HG03196 (cell line): ENCODE data around the gene CNTN4.

Source experiments
- ATAC-seq: cut with Tn5 transposase; IDR thresholded peaks from one replicate; pipeline ENCODE4 v1.9.1; 2021; ENCODE audit not compliant: unreplicated experiment

CNTN4 gene

DNA sequence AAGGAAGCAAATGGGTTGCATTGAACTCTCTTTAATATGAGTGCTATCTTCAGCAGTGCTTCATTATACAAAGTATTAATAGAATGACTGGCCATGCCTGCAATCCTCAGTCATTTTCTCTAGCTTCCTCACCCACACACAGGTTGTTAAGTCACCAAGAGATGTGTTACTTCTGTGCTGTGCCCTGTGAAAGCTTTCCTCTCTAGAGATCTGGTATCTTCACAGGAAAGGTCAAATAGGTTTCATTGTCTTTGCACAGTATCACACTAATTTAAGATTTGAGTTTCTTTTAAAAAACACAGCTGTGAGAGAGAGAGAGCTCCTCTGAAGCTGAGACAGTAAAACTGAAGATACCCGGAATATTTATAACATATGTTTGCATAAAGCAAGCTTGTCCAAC, 278.6 kb downstream of the CNTN4 start:
- ATAC-seq: no peak

DNA sequence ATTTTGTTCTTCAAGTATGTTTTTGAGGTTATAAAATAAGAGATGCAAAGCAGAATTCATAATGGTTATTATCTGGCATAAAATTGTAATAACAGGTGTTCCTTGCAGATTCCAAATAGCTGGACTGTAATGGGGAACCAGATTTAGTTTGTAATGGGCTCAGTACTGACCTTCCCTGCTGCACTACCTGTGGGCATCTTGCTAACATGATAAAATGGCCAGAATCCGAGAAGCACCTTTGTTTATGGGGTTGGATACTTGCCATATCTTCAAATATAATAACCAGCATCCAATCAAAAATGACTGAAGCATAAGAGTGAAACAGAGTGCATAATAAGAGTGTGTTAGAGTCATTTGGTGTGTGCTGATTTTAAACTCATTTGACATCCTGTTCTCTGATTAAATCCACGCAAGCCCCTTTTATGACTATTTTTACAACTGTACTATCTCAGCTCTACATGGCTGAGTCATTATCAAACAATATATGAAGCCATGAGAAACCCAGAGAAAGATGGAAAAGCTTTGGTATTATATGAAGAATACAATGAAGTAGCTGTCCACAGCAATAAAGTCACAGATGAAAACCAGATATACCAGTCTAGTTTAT, 292.4 kb downstream of the CNTN4 start:
- ATAC-seq: no peak

DNA sequence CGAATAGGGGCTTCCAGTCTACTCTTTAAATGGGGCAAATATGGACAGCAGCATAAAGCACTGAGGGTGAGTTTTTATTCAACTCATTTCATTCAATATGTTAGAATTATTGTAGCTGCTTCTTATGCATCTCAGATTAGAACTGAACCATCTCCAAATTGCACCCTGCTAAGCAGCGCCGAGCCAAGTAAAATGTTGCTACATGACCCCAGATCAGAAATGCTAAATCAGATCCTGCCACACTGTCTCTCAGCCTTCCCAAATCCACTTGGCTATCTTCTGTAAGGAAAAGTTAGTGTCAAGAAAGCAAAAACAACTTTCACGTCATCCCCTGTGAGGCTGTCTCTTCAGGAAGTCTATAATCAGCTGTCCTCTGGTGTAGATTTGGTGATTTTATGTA, 293.2 kb downstream of the CNTN4 start:
- no peak for ATAC-seq

DNA sequence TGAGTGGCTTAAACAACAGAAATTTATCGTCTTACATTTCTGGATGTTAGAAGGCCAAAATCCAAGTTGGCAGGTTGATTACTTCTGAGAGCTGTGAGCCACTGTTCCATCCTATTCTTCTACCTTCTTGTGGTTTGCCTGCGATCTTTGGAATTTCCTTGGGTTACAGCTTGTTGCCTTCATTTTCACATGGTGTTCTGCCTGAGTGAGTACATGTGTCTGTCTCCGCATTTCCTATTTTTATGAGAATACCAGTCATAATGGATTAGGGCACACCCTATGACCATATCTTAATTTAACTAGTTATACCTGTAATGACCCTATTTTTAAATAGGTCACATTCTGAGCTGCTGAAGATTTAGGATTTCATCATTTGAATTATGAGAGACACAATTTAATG, 294.3 kb downstream of the CNTN4 start:
- no peak for ATAC-seq

DNA sequence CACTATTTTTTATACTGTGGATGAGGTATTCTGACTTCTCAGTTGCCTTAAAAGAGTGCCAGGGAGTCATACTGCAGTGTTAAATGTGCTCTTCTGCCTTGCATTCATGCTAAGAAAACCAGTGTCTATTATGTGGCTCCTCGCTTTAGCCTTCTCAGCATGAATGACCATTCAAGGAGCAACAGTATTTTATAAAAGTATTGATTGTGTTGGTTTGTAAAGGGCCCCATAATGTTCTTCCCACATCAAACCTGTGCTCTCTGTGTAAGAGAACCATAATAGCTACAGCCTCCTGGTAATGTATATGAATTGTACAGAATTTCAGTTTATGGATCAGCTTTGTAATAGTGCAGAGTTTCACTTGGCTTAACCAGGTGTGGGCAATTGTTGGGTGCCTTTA, 316.4 kb downstream of the CNTN4 start:
- no peak for ATAC-seq

DNA sequence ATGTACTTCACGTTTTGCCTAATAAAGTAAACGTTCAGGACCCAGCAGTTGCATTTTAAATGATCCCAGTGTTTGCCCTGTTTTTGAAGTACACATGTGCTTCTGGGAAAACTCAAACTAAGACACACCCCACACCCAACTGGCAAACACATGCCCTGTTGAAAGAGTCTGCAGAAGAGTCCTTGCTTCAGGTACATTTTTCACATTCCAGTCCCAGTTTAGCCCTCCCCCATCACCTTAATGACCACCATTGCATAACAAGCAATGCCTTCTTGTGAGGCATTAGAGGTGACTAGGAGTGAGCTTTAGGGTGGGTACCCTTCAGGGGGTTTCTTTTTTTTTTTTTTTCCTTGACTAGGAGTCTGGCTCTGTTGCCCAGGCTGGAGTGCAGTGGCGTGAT, 322.3 kb downstream of the CNTN4 start:
- no peak for ATAC-seq

DNA sequence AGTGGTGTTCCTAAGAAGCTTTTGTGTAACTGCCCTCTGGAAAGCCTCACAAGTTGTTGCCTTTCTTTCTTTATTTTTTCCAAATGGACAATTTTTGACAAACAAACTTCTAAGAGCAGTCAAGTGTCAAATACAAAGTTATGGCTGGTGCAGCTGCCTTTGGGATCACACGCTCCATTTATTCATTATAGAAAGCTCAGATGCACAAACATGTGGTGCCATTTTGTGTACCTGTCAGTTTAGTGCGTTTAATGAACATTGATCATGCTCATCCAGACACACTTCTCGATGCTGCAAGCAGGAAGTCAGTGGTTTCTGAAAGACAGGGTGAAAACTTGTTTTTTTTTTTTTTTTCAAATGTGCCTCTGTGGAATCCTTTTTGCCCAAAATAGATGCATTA, 324.5 kb downstream of the CNTN4 start:
- no peak for ATAC-seq

DNA sequence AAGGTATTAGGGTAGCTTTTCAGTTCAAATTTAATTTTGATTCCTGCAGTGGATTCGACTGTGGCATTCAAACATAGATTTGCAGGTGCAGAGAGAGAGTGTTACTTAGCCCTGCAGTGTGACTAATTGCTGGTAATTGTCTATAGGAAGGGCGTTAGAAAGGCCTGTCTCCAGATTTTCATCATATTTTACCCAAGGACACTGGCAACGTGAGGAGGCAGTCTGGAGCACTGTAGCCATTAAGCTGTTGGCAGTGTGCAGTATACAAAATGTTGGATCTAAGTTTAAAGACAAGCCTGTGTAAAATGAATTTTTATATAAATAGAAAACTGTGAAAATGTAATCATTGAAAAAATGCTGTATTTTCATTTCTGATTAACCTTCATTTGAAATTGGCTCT, 342.9 kb downstream of the CNTN4 start:
- ATAC-seq: no peak

DNA sequence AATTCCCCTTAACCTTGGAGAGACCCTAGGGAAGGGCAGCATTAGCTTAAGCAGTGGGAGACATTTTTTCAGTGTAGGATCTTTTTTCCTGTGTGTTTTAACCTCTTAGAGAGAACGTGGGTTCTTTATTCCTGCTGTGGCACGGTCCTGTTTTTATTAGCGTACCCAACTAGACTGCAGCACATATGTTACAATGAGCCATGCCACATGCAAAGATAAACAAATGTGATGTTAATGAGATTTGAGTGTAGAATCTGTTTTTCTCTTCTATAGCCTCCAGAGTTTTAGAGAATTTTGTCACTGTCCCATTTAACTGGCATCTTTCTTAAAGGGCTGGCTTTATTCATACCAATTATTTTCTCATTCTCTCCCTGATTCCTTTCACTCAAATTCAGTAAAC, 347.5 kb downstream of the CNTN4 start:
- ATAC-seq: no peak

DNA sequence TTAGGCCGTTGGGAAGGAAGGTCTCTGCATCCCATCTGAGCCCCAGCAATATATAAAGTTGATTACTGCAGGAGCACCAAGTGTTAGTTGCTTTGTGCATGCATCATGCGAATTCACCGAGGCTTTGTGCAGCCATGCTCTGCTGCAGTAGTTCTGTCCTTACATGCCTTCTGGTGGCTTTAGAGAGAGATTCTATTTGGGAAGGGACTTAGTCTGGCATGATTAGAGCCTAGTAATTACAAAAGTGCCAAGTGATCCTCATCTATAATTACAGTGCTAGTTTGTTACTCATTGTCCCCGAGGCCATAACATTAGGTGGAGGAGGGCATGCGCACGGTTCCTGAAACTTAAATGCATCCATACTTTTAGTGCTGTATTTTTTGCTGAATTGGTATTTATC, 353.6 kb downstream of the CNTN4 start:
- no peak for ATAC-seq

DNA sequence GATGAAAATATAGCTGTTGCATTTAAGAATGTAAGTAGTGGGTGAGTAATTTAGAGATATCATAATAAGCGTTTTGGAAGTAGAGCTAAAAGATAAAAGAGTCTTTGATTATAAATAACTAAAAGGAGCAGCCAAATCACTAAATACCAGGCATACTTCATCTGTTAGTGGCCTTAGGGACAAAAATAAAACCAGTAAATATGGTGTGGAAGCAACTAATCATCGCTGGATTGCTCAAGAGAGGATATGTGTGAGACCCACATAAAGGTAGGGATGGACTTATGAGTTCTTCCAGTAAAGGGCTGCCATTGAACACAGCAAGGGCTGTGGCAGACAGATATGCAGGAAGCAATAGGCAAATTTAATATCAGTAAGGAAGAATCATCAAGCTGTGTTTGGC, 356.2 kb downstream of the CNTN4 start:
- no peak for ATAC-seq

DNA sequence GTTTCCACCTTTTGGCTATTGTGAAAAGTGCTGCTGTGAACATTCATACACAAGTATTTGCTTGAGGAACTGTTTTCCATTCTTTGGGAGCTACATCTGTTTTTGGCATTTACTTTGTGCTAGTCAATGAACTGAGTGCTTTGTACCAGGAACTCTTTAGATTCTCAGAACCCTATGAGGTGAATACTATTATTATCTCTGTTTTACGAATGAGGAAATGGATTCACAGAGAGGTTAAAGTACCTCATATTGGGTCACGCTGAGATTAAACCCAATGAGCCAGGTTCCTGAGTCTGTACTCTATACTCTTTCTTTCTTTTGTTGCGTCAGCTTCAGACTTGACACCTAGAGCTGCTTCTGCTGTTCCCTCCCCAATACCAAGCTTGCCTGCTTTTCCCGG, 358.1 kb downstream of the CNTN4 start:
- ATAC-seq: no peak

DNA sequence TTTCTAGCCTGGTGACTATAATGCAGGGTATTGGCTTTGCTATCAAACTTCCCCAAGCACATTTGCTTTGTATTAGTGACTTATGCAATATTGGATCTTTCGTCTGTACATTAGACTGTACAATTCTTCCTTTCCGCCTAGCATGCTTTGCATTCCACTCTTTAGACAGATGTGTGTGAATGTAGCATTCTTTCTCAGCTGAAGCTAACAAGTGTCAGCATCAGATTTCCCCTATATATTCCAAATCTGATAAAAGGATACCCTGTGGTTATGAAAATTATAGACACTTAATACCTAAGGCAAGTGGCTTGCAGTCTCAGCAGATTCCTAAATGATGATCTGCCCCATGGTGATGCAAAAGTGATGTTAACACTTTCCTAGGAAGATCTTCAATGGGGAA, 360.1 kb downstream of the CNTN4 start:
- no peak for ATAC-seq

DNA sequence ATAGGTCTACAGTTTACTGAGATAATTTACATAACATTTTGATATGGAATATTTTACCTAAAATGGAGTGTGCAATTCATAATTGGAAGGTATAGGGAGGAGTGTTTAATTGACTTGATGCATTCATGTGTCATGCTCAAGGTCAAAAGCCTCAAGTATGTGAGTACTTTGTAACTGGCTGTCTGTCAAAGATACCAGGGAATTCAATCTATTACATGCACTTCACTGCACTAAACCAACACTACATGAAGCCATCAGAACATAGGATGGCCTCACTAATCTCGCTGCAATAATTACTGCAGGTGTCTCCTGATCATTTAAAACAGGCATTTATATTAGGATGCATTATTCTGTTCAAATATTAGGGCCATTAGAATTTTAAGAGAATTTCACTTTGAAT, 367.2 kb downstream of the CNTN4 start:
- ATAC-seq: no peak

DNA sequence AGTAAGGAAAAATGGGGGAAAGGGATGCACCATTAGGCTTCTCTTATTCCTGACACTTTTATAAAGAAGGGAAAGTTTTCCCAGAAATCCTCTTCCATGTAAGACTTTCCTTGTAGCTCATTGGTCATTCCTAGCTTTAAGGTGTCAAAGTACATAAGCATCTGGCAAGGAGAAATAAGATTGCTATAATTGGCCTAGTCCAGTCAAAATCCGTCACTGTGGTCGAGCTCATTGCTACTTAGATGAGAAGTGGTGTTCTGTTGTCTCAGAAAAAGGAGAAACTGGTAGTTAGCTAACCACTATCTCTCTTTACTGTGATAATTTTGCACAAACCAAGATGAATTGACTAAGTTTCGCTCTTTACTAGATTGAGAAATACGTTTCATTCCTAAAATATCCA, 370.1 kb downstream of the CNTN4 start:
- no peak for ATAC-seq

DNA sequence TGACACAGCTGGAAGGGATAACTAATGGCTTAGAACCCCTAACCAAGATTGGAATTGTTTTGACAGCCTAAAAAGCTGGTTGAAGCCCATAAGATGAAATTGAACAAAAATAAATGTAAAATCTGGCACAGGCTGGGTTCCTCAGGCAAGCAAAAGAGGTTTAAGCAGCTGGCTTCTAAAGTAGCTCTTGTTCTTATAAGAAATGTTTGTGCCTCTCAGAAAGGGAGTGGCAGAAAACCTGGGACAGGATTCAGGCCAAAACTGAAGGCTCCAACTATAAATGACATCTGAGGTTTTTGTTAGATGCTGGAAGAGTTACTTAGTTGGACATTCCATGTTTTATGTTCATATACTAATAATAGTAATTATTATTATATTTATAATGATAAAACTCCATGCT, 378.3 kb downstream of the CNTN4 start:
- ATAC-seq: no peak

DNA sequence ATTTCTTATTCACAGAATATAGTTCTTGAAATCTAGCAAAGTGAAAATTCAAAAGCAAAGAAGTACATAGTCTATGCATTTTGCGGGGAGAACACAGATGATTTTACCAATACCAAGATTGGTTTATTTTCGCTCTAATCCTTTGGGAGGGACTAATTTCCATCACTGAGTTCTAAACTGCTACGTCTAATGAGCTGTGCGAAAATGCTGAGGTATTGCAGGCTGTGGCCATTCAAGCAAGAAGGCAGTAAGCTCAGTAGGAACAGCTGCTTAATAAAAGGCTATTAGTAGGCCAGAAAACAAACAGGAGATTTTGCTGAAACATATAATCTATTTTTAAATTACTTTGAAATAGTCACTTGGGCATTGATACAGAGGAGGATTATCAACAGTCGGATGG, 379.0 kb downstream of the CNTN4 start:
- no peak for ATAC-seq

DNA sequence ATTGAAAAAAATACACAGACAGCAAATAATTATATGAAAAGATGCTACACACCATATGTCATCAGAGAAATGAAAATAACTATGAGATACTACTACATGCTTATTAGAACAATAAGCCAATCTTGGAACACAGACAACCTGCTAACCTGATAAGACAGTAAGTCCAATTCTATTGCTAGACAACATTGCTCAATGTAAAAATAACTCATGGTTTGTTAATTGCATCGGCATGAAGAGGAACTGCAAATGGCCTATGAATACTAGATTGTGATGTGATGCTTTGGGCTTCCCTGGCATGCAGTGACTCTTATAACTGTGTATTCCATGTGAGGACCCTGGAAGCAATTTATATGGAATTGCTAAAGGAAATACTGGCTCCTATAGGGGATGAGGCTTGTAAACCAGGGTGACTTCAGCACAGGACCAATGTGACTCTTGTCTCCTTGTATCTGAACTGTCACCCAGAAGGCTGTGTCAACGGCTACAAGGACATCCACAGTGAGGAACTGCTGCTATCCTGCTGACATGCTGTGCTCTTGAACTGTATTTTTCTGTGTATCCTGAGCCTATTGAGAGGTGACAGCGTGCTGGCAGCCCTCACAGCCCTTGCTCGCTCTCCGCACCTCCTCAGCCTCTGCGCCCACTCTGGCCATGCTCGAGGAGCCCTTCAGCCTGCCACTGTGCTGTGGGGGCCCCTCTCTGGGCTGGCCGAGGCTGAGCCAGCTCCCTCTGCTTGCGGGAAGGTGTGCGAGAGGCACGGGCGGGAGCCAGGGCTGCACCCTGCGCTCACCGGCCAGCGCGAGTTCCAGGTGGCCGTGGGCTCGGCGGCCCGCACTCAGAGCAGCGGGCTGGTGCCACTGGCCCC, 385.7 kb downstream of the CNTN4 start:
- ATAC-seq: no peak

DNA sequence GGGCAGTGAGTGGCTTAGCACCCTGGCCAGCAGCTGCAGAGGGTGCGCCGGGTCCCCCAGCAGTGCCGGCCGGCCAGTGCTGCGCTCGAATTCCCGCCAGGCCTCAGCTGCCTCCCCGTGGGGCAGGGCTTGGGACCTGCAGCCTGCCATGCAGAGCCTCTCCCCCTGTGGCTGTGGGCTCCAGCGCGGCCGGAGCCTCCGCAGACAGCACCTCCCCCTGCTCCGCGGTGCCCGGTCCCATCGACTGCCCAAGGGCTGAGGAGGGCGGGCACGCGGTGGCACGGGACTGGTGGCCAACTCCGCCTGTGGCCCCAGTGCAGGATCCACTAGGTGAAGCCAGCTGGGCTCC, 386.3 kb downstream of the CNTN4 start:
- no peak for ATAC-seq

DNA sequence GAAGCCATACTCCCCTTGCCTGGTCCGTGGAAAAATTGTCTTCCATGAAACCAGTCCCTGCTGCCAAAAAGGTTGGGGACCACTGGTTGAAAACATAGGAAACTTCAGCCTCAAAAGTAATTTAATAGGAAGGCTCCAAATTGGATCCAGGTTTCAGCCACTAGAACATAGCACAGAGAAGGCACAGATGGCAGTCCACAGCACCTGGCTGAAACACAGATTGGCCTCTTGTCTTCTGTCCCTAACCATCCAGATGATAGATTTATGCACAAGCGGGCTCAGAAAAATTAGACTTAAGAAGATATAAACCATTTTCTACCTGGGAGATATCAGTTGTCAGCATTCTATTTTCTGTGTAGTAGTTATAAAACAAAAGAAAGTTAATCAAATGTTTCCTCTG, 397.1 kb downstream of the CNTN4 start:
- ATAC-seq: no peak

DNA sequence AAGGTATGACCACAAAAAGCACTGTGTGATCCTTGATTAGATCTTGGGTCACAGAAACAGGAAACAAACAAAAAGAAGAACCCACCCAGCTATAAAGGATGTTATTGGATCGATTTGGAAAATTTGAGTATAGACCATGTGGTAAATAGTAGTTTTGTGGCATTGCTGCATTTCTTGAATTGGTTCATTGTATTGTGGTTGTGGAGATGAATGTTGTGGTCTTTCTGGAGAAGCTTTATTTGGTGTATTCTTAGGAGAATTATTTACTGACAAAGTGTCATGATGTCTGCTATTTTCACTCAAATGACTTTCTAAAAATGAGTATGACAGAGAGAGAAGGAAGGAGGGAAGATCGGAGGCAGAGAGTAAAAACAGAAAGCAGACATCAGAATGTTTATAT, 406.2 kb downstream of the CNTN4 start:
- ATAC-seq: no peak

DNA sequence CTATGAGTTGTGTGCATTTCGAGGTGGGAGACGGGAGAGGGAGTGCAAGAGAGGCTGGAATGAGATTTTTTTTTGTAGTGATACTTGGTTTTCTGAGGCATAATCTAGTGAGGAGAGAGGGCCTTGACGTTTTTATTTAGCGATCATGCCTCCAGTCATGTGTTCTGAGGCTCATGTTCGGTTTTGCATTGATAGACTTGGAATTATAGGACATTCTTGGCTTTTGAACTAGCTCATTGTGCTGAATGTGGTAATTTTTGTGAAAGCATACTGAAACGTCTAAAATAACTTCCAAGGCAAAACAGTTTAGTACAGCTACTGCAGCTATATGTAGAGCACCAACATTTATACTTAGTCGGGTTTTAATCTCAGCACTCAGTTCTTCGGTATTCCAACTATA, 408.1 kb downstream of the CNTN4 start:
- ATAC-seq: no peak

DNA sequence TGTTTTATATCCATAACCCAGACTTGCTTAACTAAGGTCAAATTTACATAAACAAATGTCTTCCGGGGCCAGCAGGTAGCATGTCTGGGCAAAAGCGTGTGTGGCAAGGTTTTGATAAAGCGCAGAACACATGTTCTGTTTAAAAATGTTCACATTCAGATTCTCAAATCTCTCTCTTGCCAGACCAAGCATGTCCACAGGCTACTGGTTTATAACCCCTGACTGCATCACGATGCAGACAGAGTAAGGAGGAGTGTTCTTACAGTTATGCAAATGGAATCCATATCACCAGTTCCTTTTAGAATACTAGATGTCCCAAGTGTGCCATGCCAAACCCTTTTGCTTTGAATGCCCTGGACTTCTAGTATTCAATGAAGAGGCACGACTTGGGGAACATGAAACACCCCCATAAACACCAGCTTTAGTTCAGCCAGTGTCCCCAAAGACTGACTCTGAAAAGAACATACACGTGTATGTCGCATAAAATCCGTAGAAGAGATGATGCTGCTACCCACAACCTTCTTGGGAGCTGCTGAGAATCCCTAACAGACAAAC, 412.0 kb downstream of the CNTN4 start:
- no peak for ATAC-seq
